Measurements from ENCODE around the gene RBM20. TPM values are rescaled to one million over a fixed set of nuclear protein-coding genes. Genes with fewer than 3 reads are reported as not detected.

RBM20 gene
- total and polyA plus RNA-seq, 8 donors = under 0.01 to 6.2 (median 0.59) TPM; not detected in 2

DNA sequence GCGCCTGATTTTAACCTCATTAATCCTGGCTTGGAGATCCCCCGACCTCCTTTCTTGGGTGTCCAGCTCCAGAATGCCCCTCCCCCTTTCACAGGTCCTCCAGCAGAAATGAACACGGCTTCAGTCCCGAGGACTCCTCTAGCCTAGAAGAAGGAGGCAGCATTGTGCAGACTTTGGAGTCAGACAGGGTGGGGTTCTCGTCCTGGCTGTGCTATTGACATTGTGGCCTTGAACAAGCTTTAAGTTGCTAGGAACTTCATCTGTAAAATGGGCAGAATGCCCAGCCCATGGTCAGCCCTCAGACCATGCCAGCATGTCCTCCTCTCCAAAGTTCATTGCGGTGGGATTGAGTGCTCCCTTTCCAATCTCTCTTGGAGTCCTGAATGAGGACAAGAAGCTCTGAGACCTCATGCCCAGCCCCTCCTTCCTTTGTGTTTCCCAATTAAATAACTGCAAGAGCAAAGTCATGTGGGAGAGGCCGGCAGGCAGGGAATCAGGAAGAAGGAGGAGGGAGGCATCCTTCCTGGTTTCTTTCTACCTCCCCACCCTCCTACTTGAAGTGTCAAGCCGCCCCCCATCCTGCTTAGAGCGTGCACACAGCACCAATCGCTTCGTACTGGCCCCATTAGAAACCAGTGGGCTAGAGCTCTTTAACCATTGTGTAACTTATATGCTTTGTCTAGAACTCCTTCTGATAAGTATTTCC, 86.4 kb downstream of the RBM20 start:
- no peaks in the 10 kb centered on the region for H3K9me3 ChIP-seq
- no peak for TF ChIP-seq POLR2A (IDR thresholded peaks at IDR 0.05)
- TF ChIP-seq CTCF (IDR thresholded peaks at IDR 0.05) = no peak
- no peak for TF ChIP-seq EP300 (IDR thresholded peaks at IDR 0.05)
- no peak for TF ChIP-seq POLR2AphosphoS5 (IDR thresholded peaks at IDR 0.05)
- intact Hi-C loops (cut with DNase I; ENCODE audit: low total_unique reads) = no loop called here
- H3K4me3 ChIP-seq = no peak overlapping the region
- DNase-seq = no peak
- WGBS, 5 donors = 66 to 73% (median 68%) methylated on average over 11 of the region's 11 CpGs
- H3K27me3 ChIP-seq = peaks cover 0 to 24% (median 0%) of the 10 kb centered on the region in 3 donors
- no peak overlapping the region for H3K27ac ChIP-seq
- no peaks in the 10 kb centered on the region for H3K36me3 ChIP-seq
- H3K4me1 ChIP-seq = peaks cover 0 to 10% (median 4%) of the 10 kb centered on the region in 4 donors

DNA sequence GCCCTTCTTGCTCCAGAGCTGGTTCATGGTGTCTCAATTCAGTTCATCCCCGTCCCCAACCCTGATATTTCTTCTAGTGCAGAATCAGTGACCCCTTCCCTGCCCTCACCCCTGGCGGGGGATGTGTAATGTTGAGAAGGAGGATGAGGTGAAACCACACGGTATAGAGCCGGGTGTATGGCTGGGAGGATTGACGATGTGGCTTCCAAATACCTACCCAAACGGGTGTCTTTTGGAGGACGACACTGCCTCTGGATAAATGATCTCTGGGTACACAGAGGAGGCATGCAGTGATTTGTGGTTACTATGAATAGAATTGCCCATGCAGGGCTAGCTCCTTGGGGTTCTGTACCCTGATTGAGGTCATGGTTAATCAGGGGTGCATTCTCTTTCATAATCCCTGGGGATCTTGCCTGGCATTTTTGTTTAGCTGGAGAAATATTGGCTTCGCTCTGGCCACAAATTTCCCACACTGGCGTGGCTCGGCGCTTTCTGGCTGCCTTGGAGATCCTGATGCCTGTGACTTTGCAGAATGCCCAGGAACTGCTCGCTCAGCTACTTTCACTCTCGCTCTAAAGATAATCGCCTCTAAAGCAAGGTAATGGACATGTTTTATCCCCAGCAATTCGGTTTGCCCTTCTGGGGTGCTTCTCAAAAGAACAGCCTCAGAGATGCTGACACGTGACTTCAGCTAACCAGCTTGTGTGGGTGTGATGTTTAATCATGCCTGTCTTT, 89.2 kb downstream of the RBM20 start:
- H3K4me1 ChIP-seq = peaks cover 0 to 10% (median 4%) of the 10 kb centered on the region in 4 donors
- peak in 1 of 2 donors; percentile 52 for DNase-seq
- no peaks in the 10 kb centered on the region for H3K36me3 ChIP-seq
- H3K4me3 ChIP-seq = peak overlapping the region in 3 of 4 donors; percentile 21 to 27 (median 24)
- 49 to 61% (median 54%) methylated on average over 16 of the region's 16 CpGs for WGBS, 5 donors
- intact Hi-C loops (cut with DNase I; ENCODE audit: low total_unique reads) = no loop called here
- H3K27me3 ChIP-seq = peaks cover 0 to 23% (median 0%) of the 10 kb centered on the region in 3 donors
- no peaks in the 10 kb centered on the region for H3K9me3 ChIP-seq
- TF ChIP-seq CTCF (IDR thresholded peaks at IDR 0.05) (no peak), POLR2AphosphoS5 (IDR thresholded peaks at IDR 0.05) (no peak), EP300 (IDR thresholded peaks at IDR 0.05) (no peak), POLR2A (IDR thresholded peaks at IDR 0.05) (no peak)
- no peak overlapping the region for H3K27ac ChIP-seq

DNA sequence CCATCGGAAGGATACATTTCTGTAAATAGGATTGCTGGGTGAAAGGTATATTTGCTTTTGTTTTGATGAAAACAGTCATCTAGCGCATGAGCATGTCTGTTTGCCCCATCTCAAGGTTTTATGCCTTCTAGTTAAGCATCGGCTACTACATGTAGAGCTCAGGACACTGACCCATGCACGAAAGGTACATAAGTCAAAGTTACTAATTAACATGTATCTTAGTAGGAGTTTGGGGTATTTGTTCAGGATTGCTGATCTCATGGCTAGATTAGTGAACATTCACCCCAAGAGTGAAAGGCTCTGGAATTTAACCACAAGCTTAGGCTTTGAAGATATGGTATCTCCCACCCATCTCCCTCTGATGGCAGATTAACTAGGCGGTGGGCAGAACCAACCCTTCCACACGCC, 91.5 kb downstream of the RBM20 start:
- Histone ChIP-seq H3K27me3 (peaks cover 0 to 12% (median 0%) of the 10 kb centered on the region in 3 donors), H3K36me3 (no peaks in the 10 kb centered on the region), H3K27ac (no peak overlapping the region), H3K4me3 (no peak overlapping the region), H3K9me3 (no peaks in the 10 kb centered on the region), H3K4me1 (peaks cover 0 to 10% (median 4%) of the 10 kb centered on the region in 4 donors)
- intact Hi-C loops (cut with DNase I; ENCODE audit: low total_unique reads) = no loop called here
- TF ChIP-seq POLR2A (IDR thresholded peaks at IDR 0.05) (no peak), POLR2AphosphoS5 (IDR thresholded peaks at IDR 0.05) (no peak), EP300 (IDR thresholded peaks at IDR 0.05) (no peak), CTCF (IDR thresholded peaks at IDR 0.05) (no peak)
- no peak for DNase-seq
- 58 to 79% (median 68%) methylated on average over 6 of the region's 6 CpGs for WGBS, 5 donors

DNA sequence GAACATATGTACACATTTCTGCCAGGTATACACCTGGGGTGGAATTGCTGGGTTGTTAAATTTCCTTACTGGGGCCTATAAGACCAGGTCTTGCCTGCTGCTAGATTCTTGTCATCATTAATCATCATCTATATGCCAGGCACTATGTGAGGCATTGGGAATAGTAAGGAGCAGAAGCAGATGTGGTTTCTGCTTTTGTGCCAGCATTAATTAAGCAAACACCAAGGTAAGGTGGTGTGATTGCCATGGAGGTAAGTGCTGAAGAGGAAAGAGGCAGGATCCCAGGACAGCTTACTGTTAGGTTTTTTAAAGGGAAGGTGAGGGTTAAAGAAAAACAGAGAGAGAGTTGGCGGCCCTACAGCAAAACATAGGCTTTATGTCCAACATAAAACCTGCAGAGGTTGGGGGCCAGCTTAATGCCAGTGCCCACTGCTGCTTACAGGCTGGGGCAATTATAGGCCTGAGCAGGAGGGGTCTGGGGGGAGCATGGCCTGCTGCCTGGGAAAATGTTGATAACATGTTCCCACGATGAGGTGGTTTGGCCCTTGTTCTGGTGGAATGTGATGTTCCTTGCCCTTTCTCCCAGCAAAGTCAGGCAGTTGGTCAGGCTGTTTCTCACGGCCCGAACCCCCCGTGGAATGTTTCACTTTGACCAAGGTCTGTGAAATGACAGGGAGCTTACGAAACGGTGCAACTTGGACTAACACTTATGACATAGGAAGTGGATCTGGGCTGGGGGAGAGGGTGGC, 93.9 kb downstream of the RBM20 start:
- 71 to 83% (median 77%) methylated on average over 7 of the region's 7 CpGs for WGBS, 5 donors
- Histone ChIP-seq H3K9me3 (no peaks in the 10 kb centered on the region), H3K27ac (no peak overlapping the region), H3K27me3 (peaks cover 0 to 11% (median 0%) of the 10 kb centered on the region in 3 donors), H3K36me3 (no peaks in the 10 kb centered on the region), H3K4me3 (no peak overlapping the region), H3K4me1 (peaks cover 0 to 9% (median 4%) of the 10 kb centered on the region in 4 donors)
- intact Hi-C loops (cut with DNase I; ENCODE audit: low total_unique reads) = no loop called here
- no peak for DNase-seq
- TF ChIP-seq EP300 (IDR thresholded peaks at IDR 0.05) (no peak), CTCF (IDR thresholded peaks at IDR 0.05) (no peak), POLR2AphosphoS5 (IDR thresholded peaks at IDR 0.05) (no peak), POLR2A (IDR thresholded peaks at IDR 0.05) (no peak)

All from stomach (tissue), 9 donors.